HEK293 (cell line): ENCODE measurements around the gene KANSL1.
"Not testable (repeated sequence)": the region's sequence is repeated elsewhere in the genome, so short reads cannot be mapped to it uniquely, and the experiment has no call there.

Experiments used
- CTCF ChIA-PET: fragments of 350-600 bp; formaldehyde crosslinking; extraction: SDS; loops from one replicate; lab custom pipeline; 2021; ENCODE audit warnings: antibody characterized with exemption; lab: Yijun Ruan, JAX
- POLR2A ChIA-PET: fragments of 300-600 bp; formaldehyde crosslinking; extraction: SDS; loops from one replicate; lab custom pipeline; 2020; ENCODE audit warnings: antibody characterized with exemption, inconsistent platforms; lab: Yijun Ruan, JAX
- H3K27ac ChIP-seq: fragments of 200-500 bp; sonication (Bioruptor generic); 2 replicates; pipeline ENCODE4 v1.5.1; 2014; ENCODE audit warnings: low read depth, low read length, control low read depth, inconsistent platforms; ENCODE audit errors: extremely low read depth
- H3K36me3 ChIP-seq, 2 experiments: fragments of 200-500 bp in 1 of 2; sonication (Bioruptor generic) in 1 of 2; 1 replicate in 1 of 2; 2 replicates in 1 of 2; pipeline ENCODE4 v1.5.1; 2014 to 2017; ENCODE audit warnings: inconsistent platforms in 2 of 2, low read length in 2 of 2; ENCODE audit not compliant: control insufficient read depth in 2 of 2, insufficient read depth in 1 of 2
- H3K4me1 ChIP-seq: fragments of 200-500 bp; sonication (Bioruptor generic); 2 replicates; pipeline ENCODE4 v1.5.1; 2014; ENCODE audit warnings: mild to moderate bottlenecking, low read length, inconsistent platforms; ENCODE audit not compliant: control insufficient read depth, insufficient read depth
- H3K4me3 ChIP-seq: 2 replicates; pipeline ENCODE4 v1.5.1; 2011; ENCODE audit warnings: low read depth, mild to moderate bottlenecking, control low read depth, low read length, moderate library complexity
- H3K9me3 ChIP-seq: fragments of 200-500 bp; sonication (Bioruptor generic); 2 replicates; pipeline ENCODE4 v1.5.1; 2014; ENCODE audit warnings: low read depth, low read length, inconsistent platforms; ENCODE audit not compliant: control insufficient read depth, insufficient read depth
- EGR2 ChIP-seq: fragments of 450-650 bp; formaldehyde crosslinking; IDR thresholded peaks from 2 replicates; pipeline ENCODE4 v1.5.1; 2016; ENCODE audit warnings: low read depth, missing biosample characterization, missing genetic modification characterization
- HIC1 ChIP-seq: fragments of 450-650 bp; formaldehyde crosslinking; IDR thresholded peaks from 2 replicates; pipeline ENCODE4 v1.5.1; 2016; ENCODE audit warnings: missing biosample characterization, missing genetic modification characterization
- IKZF3 ChIP-seq: fragments of 450-650 bp; IDR thresholded peaks from 2 replicates; pipeline ENCODE4 v1.5.0; 2018; ENCODE audit warnings: missing biosample characterization, mild to moderate bottlenecking, missing genetic modification characterization, moderate library complexity
- KLF8 ChIP-seq: fragments of 450-650 bp; formaldehyde crosslinking; IDR thresholded peaks from 2 replicates; pipeline ENCODE4 v1.5.1; 2016; ENCODE audit warnings: missing biosample characterization, missing genetic modification characterization
- KLF9 ChIP-seq: fragments of 450-650 bp; formaldehyde crosslinking; IDR thresholded peaks from 2 replicates; pipeline ENCODE4 v1.5.1; 2016; ENCODE audit warnings: missing biosample characterization, missing genetic modification characterization, low read depth
- SP2 ChIP-seq: fragments of 450-650 bp; formaldehyde crosslinking; IDR thresholded peaks from 2 replicates; pipeline ENCODE4 v1.5.1; 2016; ENCODE audit warnings: missing biosample characterization, missing genetic modification characterization
- SP3 ChIP-seq: fragments of 450-650 bp; formaldehyde crosslinking; IDR thresholded peaks from 2 replicates; pipeline ENCODE4 v1.5.1; 2016; ENCODE audit warnings: missing biosample characterization, missing genetic modification characterization
- SP7 ChIP-seq: fragments of 450-650 bp; formaldehyde crosslinking; IDR thresholded peaks from 2 replicates; pipeline ENCODE4 v1.5.1; 2016; ENCODE audit warnings: missing biosample characterization, missing genetic modification characterization
- ZBTB10 ChIP-seq: fragments of 450-650 bp; formaldehyde crosslinking; IDR thresholded peaks from 2 replicates; pipeline ENCODE4 v1.5.1; 2016; ENCODE audit warnings: missing biosample characterization, missing genetic modification characterization
- ZBTB17 ChIP-seq: fragments of 450-650 bp; formaldehyde crosslinking; IDR thresholded peaks from 2 replicates; pipeline ENCODE4 v1.5.1; 2016; ENCODE audit warnings: missing biosample characterization, missing genetic modification characterization
- ZBTB20 ChIP-seq: fragments of 450-650 bp; formaldehyde crosslinking; IDR thresholded peaks from 2 replicates; pipeline ENCODE4 v1.5.1; 2016; ENCODE audit warnings: missing biosample characterization, missing genetic modification characterization
- ZBTB26 ChIP-seq: fragments of 450-650 bp; formaldehyde crosslinking; optimal IDR thresholded peaks from 2 replicates; pipeline ENCODE3; 2016; ENCODE audit warnings: missing biosample characterization, mild to moderate bottlenecking, missing genetic modification characterization
- ZBTB48 ChIP-seq: fragments of 450-650 bp; formaldehyde crosslinking; IDR thresholded peaks from 2 replicates; pipeline ENCODE4 v1.5.1; 2016; ENCODE audit warnings: missing biosample characterization, missing genetic modification characterization
- ZFHX2 ChIP-seq: fragments of 450-650 bp; formaldehyde crosslinking; conservative IDR thresholded peaks from 2 replicates; pipeline ENCODE4 v1.5.1; 2016; ENCODE audit warnings: missing biosample characterization, missing genetic modification characterization
- ZNF24 ChIP-seq: fragments of 450-650 bp; formaldehyde crosslinking; IDR thresholded peaks from 2 replicates; pipeline ENCODE4 v1.5.1; 2016; ENCODE audit warnings: missing biosample characterization, missing genetic modification characterization
- ZNF302 ChIP-seq: fragments of 450-650 bp; formaldehyde crosslinking; IDR thresholded peaks from 2 replicates; pipeline ENCODE4 v1.5.1; 2016; ENCODE audit warnings: missing biosample characterization, missing genetic modification characterization, low read depth
- ZNF335 ChIP-seq: fragments of 450-650 bp; formaldehyde crosslinking; conservative IDR thresholded peaks from 2 replicates; pipeline ENCODE4 v1.5.1; 2016; ENCODE audit warnings: missing biosample characterization, missing genetic modification characterization
- ZNF391 ChIP-seq: fragments of 450-650 bp; formaldehyde crosslinking; IDR thresholded peaks from 2 replicates; pipeline ENCODE4 v1.5.1; 2016; ENCODE audit warnings: low read depth, missing biosample characterization, missing genetic modification characterization, borderline replicate concordance
- ZNF639 ChIP-seq: fragments of 450-650 bp; formaldehyde crosslinking; IDR thresholded peaks from 2 replicates; pipeline ENCODE4 v1.5.1; 2016; ENCODE audit warnings: missing biosample characterization, missing genetic modification characterization
- ZNF660 ChIP-seq: fragments of 450-650 bp; IDR thresholded peaks from 2 replicates; pipeline ENCODE4 v1.5.1; 2018; ENCODE audit warnings: missing biosample characterization, mild to moderate bottlenecking, missing genetic modification characterization
- ZNF701 ChIP-seq: fragments of 450-650 bp; formaldehyde crosslinking; IDR thresholded peaks from 2 replicates; pipeline ENCODE4 v1.5.1; 2016; ENCODE audit warnings: missing biosample characterization, missing genetic modification characterization
- ZNF704 ChIP-seq: fragments of 450-650 bp; formaldehyde crosslinking; IDR thresholded peaks from 2 replicates; pipeline ENCODE4 v1.5.1; 2016; ENCODE audit warnings: missing biosample characterization, missing genetic modification characterization
- ZXDB ChIP-seq: fragments of 450-650 bp; formaldehyde crosslinking; IDR thresholded peaks from 2 replicates; pipeline ENCODE4 v1.5.1; 2016; ENCODE audit warnings: missing biosample characterization, missing genetic modification characterization

Gene KANSL1

GRCh38 chr17:46193151-46193625 lies at the start of gene KANSL1 (continued):
- TF ChIP-seq ZNF704 (tag by site-specific recombination) (no peak), ZNF302 (tag by site-specific recombination) (no peak)

GRCh38 chr17:46231359-46231758 lies 38.1 kb upstream of the KANSL1 start:
- H3K36me3 ChIP-seq, POLR2A ChIA-PET, H3K27ac ChIP-seq, H3K4me1 ChIP-seq, H3K9me3 ChIP-seq, H3K4me3 ChIP-seq: not testable (repeated sequence)
- CTCF ChIA-PET: interaction anchor here (0.6 kb wide), 1 partner anchor 26 kb away, joined by 3 read pairs; no protein-coding TSS in a partner anchor

GRCh38 chr17:46225274-46225794 lies 32.1 kb upstream of the KANSL1 start:
- H3K9me3 ChIP-seq, POLR2A ChIA-PET, CTCF ChIA-PET, H3K4me1 ChIP-seq: not testable (repeated sequence)
- Histone ChIP-seq H3K36me3 (peaks cover 5 to 12% of the 10 kb centered on the region in 2 experiments), H3K4me3 (peak overlapping the region; percentile 56), H3K27ac (0 out of 2 replicates have a peak overlapping the region, but pooled peaks have one; percentile 68)
- TF ChIP-seq SP3 (tag by site-specific recombination) (peak; percentile 87), ZBTB20 (peak; percentile 99), ZNF24 (tag by site-specific recombination) (0 out of 2 replicates have a peak, but pooled peaks have one; percentile 43), SP2 (peak; percentile 96), ZBTB48 (tag by site-specific recombination) (peak; percentile 90), ZNF660 (tag by site-specific recombination) (peak; percentile 32; the same call in 1 of the 2 replicates), ZNF639 (0 out of 2 replicates have a peak, but pooled peaks have one; percentile 24), KLF9 (peak; percentile 61; the same call in 1 of the 2 replicates), ZNF335 (tag by site-specific recombination) (peak; percentile 85), EGR2 (peak; percentile 53; the same call in 1 of the 2 replicates), ZBTB26 (tag by site-specific recombination) (peak; percentile 39), ZFHX2 (tag by site-specific recombination) (peak; percentile 50), ZBTB17 (tag by site-specific recombination) (peak; percentile 32; the same call in 1 of the 2 replicates), HIC1 (tag by site-specific recombination) (peak; percentile 81), SP7 (tag by site-specific recombination) (peak; percentile 81), ZNF701 (peak; percentile 95), ZXDB (peak; percentile 77), ZNF391 (tag by site-specific recombination) (0 out of 2 replicates have a peak, but pooled peaks have one; percentile 35), KLF8 (tag by site-specific recombination) (peak; percentile 82), IKZF3 (peak; percentile 24; the same call in 1 of the 2 replicates), ZBTB10 (tag by site-specific recombination) (0 out of 2 replicates have a peak, but pooled peaks have one; percentile 33)
